D721Med (cell line): ENCODE measurements around the gene BEST1.

Source experiments
- DNase-seq: peaks from one replicate; pipeline ENCODE4 v3.0.0; 2011; ENCODE audit warnings: low spot score; ENCODE audit not compliant: insufficient read length
- FAIRE-seq: peaks from 2 replicates; lab custom pipeline; 2011; peaks lifted over from hg19 to GRCh38; lab: Jason Lieb, UNC
- TF ChIP-seq, protein P1 (sequence below): IDR thresholded peaks from 2 replicates; pipeline ENCODE4 v1.5.1; 2012; ENCODE audit warnings: mild to moderate bottlenecking, control low read depth; ENCODE audit not compliant: insufficient read depth; ENCODE audit errors: missing control alignments

The BEST1 gene

GRCh38 chr11:61905801-61906521 is 44.2 kb upstream of the BEST1 start:
- FAIRE-seq, result no peak
- no peak for DNase-seq
- TF ChIP-seq, protein P1, sequence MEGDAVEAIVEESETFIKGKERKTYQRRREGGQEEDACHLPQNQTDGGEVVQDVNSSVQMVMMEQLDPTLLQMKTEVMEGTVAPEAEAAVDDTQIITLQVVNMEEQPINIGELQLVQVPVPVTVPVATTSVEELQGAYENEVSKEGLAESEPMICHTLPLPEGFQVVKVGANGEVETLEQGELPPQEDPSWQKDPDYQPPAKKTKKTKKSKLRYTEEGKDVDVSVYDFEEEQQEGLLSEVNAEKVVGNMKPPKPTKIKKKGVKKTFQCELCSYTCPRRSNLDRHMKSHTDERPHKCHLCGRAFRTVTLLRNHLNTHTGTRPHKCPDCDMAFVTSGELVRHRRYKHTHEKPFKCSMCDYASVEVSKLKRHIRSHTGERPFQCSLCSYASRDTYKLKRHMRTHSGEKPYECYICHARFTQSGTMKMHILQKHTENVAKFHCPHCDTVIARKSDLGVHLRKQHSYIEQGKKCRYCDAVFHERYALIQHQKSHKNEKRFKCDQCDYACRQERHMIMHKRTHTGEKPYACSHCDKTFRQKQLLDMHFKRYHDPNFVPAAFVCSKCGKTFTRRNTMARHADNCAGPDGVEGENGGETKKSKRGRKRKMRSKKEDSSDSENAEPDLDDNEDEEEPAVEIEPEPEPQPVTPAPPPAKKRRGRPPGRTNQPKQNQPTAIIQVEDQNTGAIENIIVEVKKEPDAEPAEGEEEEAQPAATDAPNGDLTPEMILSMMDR, result no peak

GRCh38 chr11:61906522-61906909 is 43.6 kb upstream of the BEST1 start:
- no peak for FAIRE-seq
- TF ChIP-seq, protein P1, result no peak
- DNase-seq, result no peak

DNA sequence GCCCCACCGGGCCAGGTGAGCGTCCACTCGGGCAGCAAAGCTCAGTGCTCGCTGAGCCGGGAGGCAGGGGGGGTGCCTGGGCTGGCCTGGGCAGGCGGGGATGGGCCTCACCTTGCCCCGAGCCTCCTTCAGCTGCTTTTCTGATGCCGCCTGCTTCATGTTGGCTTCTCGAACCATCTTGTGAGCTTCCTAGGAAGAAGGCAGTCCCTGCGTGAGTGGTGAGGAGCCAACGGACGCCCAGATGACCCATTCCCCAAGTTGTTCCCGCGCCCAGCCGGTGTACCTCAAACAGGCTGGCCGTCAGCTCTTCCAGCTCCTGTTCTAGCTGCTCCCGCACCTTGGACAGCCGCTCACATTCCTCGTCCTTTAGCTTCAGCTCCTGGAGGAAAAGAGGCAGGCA is 42.9 kb upstream of the BEST1 start:
- FAIRE-seq (no peak), DNase-seq (no peak)
- TF ChIP-seq, protein P1, result no peak

- DNase-seq, result no peak
- TF ChIP-seq, protein P1, result no peak
- no peak for FAIRE-seq
These were observed 42.1 kb upstream of the BEST1 start for GRCh38 chr11:61907871-61908729.

DNA sequence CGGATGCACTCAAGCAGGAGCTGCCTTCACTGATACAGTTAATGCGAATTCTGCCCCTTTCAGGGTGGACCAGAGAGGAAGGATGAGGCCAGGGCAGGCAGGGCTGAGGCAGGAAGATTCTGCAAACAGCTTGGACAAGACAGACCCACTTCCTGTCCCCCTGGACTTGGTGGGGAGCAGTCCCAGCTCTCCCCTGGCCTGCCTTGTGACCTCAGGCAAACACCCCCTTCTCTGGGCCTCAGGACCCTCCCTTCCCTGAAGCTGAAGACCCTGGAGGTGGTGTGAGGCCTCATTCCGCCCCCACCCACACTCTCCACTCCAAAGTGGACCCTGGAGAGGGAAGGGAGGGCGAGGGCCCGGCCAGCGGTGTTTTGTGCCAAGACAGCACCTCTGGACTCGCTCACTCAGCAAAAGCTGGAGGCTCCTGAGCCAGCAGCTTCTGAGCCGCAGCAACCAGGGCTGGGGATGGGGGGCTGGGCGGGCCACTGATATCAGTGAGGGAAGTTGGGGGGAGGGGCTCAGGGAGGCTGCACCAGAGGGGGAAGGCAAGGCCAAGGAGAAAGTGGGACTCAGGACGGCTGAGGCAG is 41.3 kb upstream of the BEST1 start:
- DNase-seq (no peak), FAIRE-seq (no peak)
- TF ChIP-seq, protein P1, result no peak

DNA sequence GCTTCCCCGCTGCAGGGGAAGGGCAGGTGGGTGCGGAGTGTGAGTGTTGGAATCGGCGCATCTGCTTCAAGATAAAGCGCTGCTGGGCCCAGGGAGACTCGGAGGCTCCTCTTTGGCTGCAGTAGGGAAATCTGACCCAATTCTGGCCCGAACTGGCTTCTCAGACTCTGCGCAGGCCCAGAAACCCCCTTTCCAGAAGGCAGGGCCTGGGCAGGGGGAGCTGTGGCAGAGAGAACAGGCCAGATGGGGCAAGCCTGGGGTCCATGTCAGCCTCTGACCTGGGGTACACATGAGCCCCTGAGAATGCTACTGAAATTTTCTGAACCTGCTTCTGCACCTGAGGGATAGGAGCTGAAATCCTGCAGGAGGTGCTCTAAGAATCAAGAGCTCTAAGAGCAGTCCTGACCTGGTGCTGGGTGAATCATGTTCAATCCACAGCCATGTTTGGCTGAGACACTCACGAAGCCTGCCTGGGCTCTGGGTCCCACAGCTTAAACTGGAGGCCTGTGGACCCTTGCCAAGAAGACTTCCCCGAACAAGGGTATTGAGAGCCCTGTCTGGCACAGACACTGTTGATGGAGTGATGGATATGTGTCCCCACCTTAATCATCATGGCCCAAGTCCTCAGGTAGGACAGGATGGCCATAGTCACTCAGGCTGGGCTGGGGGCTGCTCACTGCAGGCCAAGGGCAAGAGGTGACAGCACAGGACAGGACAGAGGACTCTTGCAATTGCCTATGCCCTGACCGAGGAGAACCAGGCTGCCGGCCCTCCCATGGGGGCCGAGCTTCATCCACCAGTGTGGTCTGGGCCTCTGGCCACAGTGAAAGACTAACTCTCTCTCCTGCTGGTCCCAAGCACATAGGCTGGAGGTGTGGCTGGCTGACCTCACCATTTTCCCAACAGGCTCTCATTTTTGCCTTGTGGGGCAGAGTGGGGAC is 39.7 kb upstream of the BEST1 start:
- DNase-seq, result no peak
- no peak for FAIRE-seq
- TF ChIP-seq, protein P1, result no peak
